ENCODE measurements around the gene NGEF.

GRCh38 chr2:233039212-233039845 is 26.3 kb upstream of the NGEF start:
- TF ChIP-seq, protein P1, sequence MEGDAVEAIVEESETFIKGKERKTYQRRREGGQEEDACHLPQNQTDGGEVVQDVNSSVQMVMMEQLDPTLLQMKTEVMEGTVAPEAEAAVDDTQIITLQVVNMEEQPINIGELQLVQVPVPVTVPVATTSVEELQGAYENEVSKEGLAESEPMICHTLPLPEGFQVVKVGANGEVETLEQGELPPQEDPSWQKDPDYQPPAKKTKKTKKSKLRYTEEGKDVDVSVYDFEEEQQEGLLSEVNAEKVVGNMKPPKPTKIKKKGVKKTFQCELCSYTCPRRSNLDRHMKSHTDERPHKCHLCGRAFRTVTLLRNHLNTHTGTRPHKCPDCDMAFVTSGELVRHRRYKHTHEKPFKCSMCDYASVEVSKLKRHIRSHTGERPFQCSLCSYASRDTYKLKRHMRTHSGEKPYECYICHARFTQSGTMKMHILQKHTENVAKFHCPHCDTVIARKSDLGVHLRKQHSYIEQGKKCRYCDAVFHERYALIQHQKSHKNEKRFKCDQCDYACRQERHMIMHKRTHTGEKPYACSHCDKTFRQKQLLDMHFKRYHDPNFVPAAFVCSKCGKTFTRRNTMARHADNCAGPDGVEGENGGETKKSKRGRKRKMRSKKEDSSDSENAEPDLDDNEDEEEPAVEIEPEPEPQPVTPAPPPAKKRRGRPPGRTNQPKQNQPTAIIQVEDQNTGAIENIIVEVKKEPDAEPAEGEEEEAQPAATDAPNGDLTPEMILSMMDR (IDR thresholded peaks at IDR 0.05), result no peak
- TF ChIP-seq POLR2A (IDR thresholded peaks at IDR 0.05) (no peak), POLR2AphosphoS5 (IDR thresholded peaks at IDR 0.05) (no peak)
